WTC11 (cell line): ENCODE results near the gene PRTN3. TPM values are rescaled to one million over a fixed set of nuclear protein-coding genes. Genes with fewer than 3 reads are reported as not detected.

Source experiments
- ATAC-seq: fragments of 200-7000 bp; cut with Tn5 transposase; 2 replicates; pipeline ENCODE4 v1.10.0; 2021; ENCODE audit warnings: mild to moderate bottlenecking, moderate library complexity
- CTCF ChIA-PET: fragments of 300-600 bp; sonication (Branson Sonifier 250); formaldehyde crosslinking; loops from one replicate; lab custom pipeline; 2021; ENCODE audit warnings: antibody characterized with exemption; lab: Charles Lee
- POLR2A ChIA-PET: fragments of 350-600 bp; sonication (Branson Sonifier 250); formaldehyde crosslinking; loops from one replicate; lab custom pipeline; 2021; ENCODE audit warnings: antibody characterized with exemption; lab: Charles Lee
- DNase-seq: peaks from one replicate; pipeline ENCODE4 v3.0.0; 2021; ENCODE audit warnings: low spot score
- H3K27ac Mint-ChIP-seq: 2 replicates; pipeline ENCODE4 v1.8.0; 2021; ENCODE audit warnings: mixed read lengths
- H3K27me3 Mint-ChIP-seq: 2 replicates; pipeline ENCODE4 v1.8.0; 2021; ENCODE audit warnings: low read depth, mild to moderate bottlenecking, moderate library complexity, mixed read lengths
- H3K36me3 Mint-ChIP-seq: 2 replicates; pipeline ENCODE4 v1.8.0; 2021; ENCODE audit warnings: mixed read lengths
- H3K4me1 Mint-ChIP-seq: 2 replicates; pipeline ENCODE4 v1.8.0; 2022; ENCODE audit warnings: mixed read lengths
- H3K4me3 Mint-ChIP-seq: 2 replicates; pipeline ENCODE4 v1.8.0; 2021; ENCODE audit warnings: mild to moderate bottlenecking, moderate library complexity, mixed read lengths
- H3K9me3 Mint-ChIP-seq: 2 replicates; pipeline ENCODE4 v1.8.0; 2021; ENCODE audit warnings: mixed read lengths
- ATF1 ChIP-seq: sonication (generic); formaldehyde crosslinking; IDR thresholded peaks from 2 replicates; pipeline ENCODE4 v1.8.1; 2023; ENCODE audit warnings: mild to moderate bottlenecking, moderate library complexity, missing genetic modification reagents
- CBFB ChIP-seq: sonication (generic); formaldehyde crosslinking; IDR thresholded peaks from 2 replicates; pipeline ENCODE4 v1.8.1; 2022; ENCODE audit warnings: mild to moderate bottlenecking, low read depth, missing genetic modification reagents
- ESRRA ChIP-seq: sonication (generic); formaldehyde crosslinking; IDR thresholded peaks from 2 replicates; pipeline ENCODE4 v1.8.1; 2022; ENCODE audit warnings: mild to moderate bottlenecking, missing genetic modification reagents, borderline replicate concordance
- JUN ChIP-seq: sonication (generic); formaldehyde crosslinking; IDR thresholded peaks from 2 replicates; pipeline ENCODE4 v1.8.0; 2023; ENCODE audit warnings: mild to moderate bottlenecking, missing genetic modification reagents
- KAT7 ChIP-seq: sonication (generic); formaldehyde crosslinking; IDR thresholded peaks from 2 replicates; pipeline ENCODE4 v1.8.1; 2023; ENCODE audit warnings: missing genetic modification reagents, mild to moderate bottlenecking, borderline replicate concordance
- TP53 ChIP-seq: sonication (generic); formaldehyde crosslinking; IDR thresholded peaks from 2 replicates; pipeline ENCODE4 v1.8.1; 2023; ENCODE audit warnings: mild to moderate bottlenecking, missing genetic modification reagents
- ZNF121 ChIP-seq: sonication (generic); formaldehyde crosslinking; IDR thresholded peaks from 2 replicates; pipeline ENCODE4 v1.8.0; 2023; ENCODE audit warnings: missing genetic modification reagents
- ZNF138 ChIP-seq: sonication (generic); formaldehyde crosslinking; conservative IDR thresholded peaks from 2 replicates; pipeline ENCODE4 v1.8.1; 2022; ENCODE audit warnings: mild to moderate bottlenecking, moderate library complexity, missing genetic modification reagents
- total RNA-seq: library from RNA; stranded (reverse); gene quantifications from 3 replicates; pipeline ENCODE4 v1.2.3, GENCODE V29; 2021
- TF ChIP-seq, protein P1 (sequence below): sonication (generic); formaldehyde crosslinking; IDR thresholded peaks from 2 replicates; pipeline ENCODE4 v1.8.1; 2023; ENCODE audit warnings: mild to moderate bottlenecking, missing genetic modification reagents, borderline replicate concordance
- TF ChIP-seq, protein P2 (sequence below): sonication (generic); formaldehyde crosslinking; IDR thresholded peaks from 2 replicates; pipeline ENCODE4 v1.8.0; 2022; ENCODE audit warnings: mild to moderate bottlenecking, missing genetic modification reagents
- TF ChIP-seq, protein P3 (sequence below): sonication (generic); formaldehyde crosslinking; IDR thresholded peaks from 2 replicates; pipeline ENCODE4 v1.8.1; 2022; ENCODE audit warnings: missing genetic modification reagents, borderline replicate concordance

Gene PRTN3
- total RNA-seq, 1 experiment from 2014 or later: 0.61 TPM

DNA sequence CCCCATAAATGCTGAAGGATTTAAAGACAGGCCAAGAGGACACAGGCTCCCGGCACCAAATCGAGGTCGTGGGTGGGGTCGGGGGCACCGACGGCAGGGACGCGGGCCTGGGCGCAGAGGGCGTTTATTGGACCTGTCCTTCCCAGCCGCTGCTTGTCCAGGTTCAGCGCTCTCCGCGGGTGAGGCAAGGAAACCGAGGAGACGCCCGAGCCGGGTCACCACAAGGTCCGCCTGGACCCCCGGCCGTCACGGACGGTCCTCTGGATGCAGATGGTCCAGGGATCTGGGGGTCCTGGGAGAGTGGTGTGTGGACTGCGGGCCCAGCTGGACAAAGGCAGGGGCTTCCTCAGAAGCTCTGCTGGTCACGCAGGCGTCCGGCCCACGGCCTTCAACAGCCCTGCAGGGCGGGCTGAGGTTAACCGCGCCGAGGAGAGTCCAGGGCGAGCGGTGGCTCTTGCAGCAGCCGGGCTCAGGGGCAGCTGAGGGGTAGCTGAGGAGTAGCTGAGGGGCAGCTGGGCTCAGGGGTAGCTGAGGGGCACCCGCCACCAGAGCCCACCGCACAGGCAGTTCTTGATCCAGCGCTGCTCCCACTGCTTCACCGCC, 27.2 kb downstream of the PRTN3 start (continued):
- TF ChIP-seq, protein P1, sequence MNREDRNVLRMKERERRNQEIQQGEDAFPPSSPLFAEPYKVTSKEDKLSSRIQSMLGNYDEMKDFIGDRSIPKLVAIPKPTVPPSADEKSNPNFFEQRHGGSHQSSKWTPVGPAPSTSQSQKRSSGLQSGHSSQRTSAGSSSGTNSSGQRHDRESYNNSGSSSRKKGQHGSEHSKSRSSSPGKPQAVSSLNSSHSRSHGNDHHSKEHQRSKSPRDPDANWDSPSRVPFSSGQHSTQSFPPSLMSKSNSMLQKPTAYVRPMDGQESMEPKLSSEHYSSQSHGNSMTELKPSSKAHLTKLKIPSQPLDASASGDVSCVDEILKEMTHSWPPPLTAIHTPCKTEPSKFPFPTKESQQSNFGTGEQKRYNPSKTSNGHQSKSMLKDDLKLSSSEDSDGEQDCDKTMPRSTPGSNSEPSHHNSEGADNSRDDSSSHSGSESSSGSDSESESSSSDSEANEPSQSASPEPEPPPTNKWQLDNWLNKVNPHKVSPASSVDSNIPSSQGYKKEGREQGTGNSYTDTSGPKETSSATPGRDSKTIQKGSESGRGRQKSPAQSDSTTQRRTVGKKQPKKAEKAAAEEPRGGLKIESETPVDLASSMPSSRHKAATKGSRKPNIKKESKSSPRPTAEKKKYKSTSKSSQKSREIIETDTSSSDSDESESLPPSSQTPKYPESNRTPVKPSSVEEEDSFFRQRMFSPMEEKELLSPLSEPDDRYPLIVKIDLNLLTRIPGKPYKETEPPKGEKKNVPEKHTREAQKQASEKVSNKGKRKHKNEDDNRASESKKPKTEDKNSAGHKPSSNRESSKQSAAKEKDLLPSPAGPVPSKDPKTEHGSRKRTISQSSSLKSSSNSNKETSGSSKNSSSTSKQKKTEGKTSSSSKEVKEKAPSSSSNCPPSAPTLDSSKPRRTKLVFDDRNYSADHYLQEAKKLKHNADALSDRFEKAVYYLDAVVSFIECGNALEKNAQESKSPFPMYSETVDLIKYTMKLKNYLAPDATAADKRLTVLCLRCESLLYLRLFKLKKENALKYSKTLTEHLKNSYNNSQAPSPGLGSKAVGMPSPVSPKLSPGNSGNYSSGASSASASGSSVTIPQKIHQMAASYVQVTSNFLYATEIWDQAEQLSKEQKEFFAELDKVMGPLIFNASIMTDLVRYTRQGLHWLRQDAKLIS (CRISPR knock-in tag): no peak
- TF ChIP-seq, protein P2, sequence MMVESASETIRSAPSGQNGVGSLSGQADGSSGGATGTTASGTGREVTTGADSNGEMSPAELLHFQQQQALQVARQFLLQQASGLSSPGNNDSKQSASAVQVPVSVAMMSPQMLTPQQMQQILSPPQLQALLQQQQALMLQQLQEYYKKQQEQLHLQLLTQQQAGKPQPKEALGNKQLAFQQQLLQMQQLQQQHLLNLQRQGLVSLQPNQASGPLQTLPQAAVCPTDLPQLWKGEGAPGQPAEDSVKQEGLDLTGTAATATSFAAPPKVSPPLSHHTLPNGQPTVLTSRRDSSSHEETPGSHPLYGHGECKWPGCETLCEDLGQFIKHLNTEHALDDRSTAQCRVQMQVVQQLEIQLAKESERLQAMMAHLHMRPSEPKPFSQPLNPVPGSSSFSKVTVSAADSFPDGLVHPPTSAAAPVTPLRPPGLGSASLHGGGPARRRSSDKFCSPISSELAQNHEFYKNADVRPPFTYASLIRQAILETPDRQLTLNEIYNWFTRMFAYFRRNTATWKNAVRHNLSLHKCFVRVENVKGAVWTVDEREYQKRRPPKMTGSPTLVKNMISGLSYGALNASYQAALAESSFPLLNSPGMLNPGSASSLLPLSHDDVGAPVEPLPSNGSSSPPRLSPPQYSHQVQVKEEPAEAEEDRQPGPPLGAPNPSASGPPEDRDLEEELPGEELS (CRISPR knock-in tag): no peak
- TF ChIP-seq ATF1 (no peak), TP53 (no peak), KAT7 (no peak)

GRCh38 chr19:868458-869244, 27.9 kb downstream of the PRTN3 start:
- H3K27ac Mint-ChIP-seq: no peak overlapping the region
- ChIA-PET POLR2A (no interaction called here), CTCF (no interaction called here)
- H3K27me3 Mint-ChIP-seq: 0 out of 2 replicates have a peak, but pooled peaks cover under 1% of the 10 kb centered on the region
- DNase-seq (no peak), ATAC-seq (no peak)
- peaks cover 12% of the 10 kb centered on the region for H3K36me3 Mint-ChIP-seq
- TF ChIP-seq ATF1: no peak
- no peaks in the 10 kb centered on the region for H3K9me3 Mint-ChIP-seq
- H3K4me3 Mint-ChIP-seq: no peak overlapping the region
- peaks cover 5% of the 10 kb centered on the region for H3K4me1 Mint-ChIP-seq

GRCh38 chr19:869245-870177, 28.7 kb downstream of the PRTN3 start:
- no peak for DNase-seq
- TF ChIP-seq JUN (CRISPR knock-in tag) (no peak), CBFB (CRISPR knock-in tag) (no peak), ESRRA (CRISPR knock-in tag) (no peak), ZNF138 (CRISPR knock-in tag) (no peak)
- Mint-ChIP-seq H3K36me3 (peaks cover 12% of the 10 kb centered on the region), H3K27ac (no peak overlapping the region; the same call in 1 of the 2 replicates), H3K9me3 (no peaks in the 10 kb centered on the region), H3K4me3 (no peak overlapping the region), H3K4me1 (peaks cover 5% of the 10 kb centered on the region), H3K27me3 (no peaks in the 10 kb centered on the region)
- no peak for ATAC-seq
- POLR2A ChIA-PET: no interaction called here
- CTCF ChIA-PET: no interaction called here

- Mint-ChIP-seq H3K27me3 (no peaks in the 10 kb centered on the region), H3K27ac (no peak overlapping the region), H3K4me3 (no peak overlapping the region), H3K4me1 (peaks cover 5% of the 10 kb centered on the region), H3K36me3 (peaks cover 12% of the 10 kb centered on the region), H3K9me3 (no peaks in the 10 kb centered on the region)
- CTCF ChIA-PET: no interaction called here
- POLR2A ChIA-PET: no interaction called here
- DNase-seq: no peak
- TF ChIP-seq, protein P3, sequence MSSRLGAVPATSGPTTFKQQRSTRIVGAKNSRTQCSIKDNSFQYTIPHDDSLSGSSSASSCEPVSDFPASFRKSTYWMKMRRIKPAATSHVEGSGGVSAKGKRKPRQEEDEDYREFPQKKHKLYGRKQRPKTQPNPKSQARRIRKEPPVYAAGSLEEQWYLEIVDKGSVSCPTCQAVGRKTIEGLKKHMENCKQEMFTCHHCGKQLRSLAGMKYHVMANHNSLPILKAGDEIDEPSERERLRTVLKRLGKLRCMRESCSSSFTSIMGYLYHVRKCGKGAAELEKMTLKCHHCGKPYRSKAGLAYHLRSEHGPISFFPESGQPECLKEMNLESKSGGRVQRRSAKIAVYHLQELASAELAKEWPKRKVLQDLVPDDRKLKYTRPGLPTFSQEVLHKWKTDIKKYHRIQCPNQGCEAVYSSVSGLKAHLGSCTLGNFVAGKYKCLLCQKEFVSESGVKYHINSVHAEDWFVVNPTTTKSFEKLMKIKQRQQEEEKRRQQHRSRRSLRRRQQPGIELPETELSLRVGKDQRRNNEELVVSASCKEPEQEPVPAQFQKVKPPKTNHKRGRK: no peak
- TF ChIP-seq ZNF121 (CRISPR knock-in tag) (peak; percentile 72), ZNF138 (CRISPR knock-in tag) (no peak)
- ATAC-seq: no peak
Observed at GRCh38 chr19:870314-870713, 29.5 kb downstream of the PRTN3 start.
